ENCODE data around the gene TPR.
"Not testable (repeated sequence)": the region's sequence is repeated elsewhere in the genome, so short reads cannot be mapped to it uniquely, and the experiment has no call there.

Gene TPR

GRCh38 chr1:186375152-186375928, at the start of gene TPR, which contains the start of gene ODR4:
Gene TPR (minus strand): TSS chr1:186375253. CDS start chr1:186375028, 225 bp downstream.
Gene ODR4 (plus strand): TSS chr1:186375838. CDS start chr1:186379786, 3,948 bp downstream.
- peak; percentile 99 for DNase-seq (ENCODE audit: low spot score)

GRCh38 chr1:186424539-186424938, 49.5 kb upstream of the TPR start:
- no peak for DNase-seq (ENCODE audit: low spot score)

GRCh38 chr1:186421446-186421845, 46.4 kb upstream of the TPR start:
- DNase-seq (ENCODE audit: low spot score) = no peak

GRCh38 chr1:186420923-186421322, 45.9 kb upstream of the TPR start:
- no peak for DNase-seq (ENCODE audit: low spot score)

GRCh38 chr1:186420311-186420710, 45.3 kb upstream of the TPR start:
- no peak for DNase-seq (ENCODE audit: low spot score)

GRCh38 chr1:186418503-186418902, 43.5 kb upstream of the TPR start:
- DNase-seq (ENCODE audit: low spot score) = no peak

- DNase-seq (ENCODE audit: low spot score) = no peak
Observed at GRCh38 chr1:186413319-186413718, 38.3 kb upstream of the TPR start.

GRCh38 chr1:186409091-186409490, 34.0 kb upstream of the TPR start:
- DNase-seq (ENCODE audit: low spot score) = no peak

- peak; percentile 17 for DNase-seq (ENCODE audit: low spot score)
Observed at GRCh38 chr1:186404454-186405051, 29.5 kb upstream of the TPR start.

- no peak for DNase-seq (ENCODE audit: low spot score)
Observed at GRCh38 chr1:186403632-186404031, 28.6 kb upstream of the TPR start.

GRCh38 chr1:186401446-186401845, 26.4 kb upstream of the TPR start:
- DNase-seq (ENCODE audit: low spot score) = not testable (repeated sequence)

- not testable (repeated sequence) for DNase-seq (ENCODE audit: low spot score)
Observed at GRCh38 chr1:186392711-186393110, 17.7 kb upstream of the TPR start.

- DNase-seq (ENCODE audit: low spot score) = no peak
Observed at GRCh38 chr1:186391841-186392240, 16.8 kb upstream of the TPR start.

GRCh38 chr1:186390925-186391324, 15.9 kb upstream of the TPR start:
- no peak for DNase-seq (ENCODE audit: low spot score)

GRCh38 chr1:186386725-186387383, 11.8 kb upstream of the TPR start:
- no peak for DNase-seq (ENCODE audit: low spot score)

- DNase-seq (ENCODE audit: low spot score) = no peak
Observed at GRCh38 chr1:186375929-186376319, 871 bp upstream of the TPR start.

- peak; percentile 5 for DNase-seq (ENCODE audit: low spot score)
Observed at GRCh38 chr1:186374303-186375151, 526 bp downstream of the TPR start.

GRCh38 chr1:186347837-186348691, 27.0 kb downstream of the TPR start:
- not testable (repeated sequence) for DNase-seq (ENCODE audit: low spot score)

GRCh38 chr1:186340772-186341171, 34.3 kb downstream of the TPR start:
- DNase-seq (ENCODE audit: low spot score) = no peak

GRCh38 chr1:186337554-186337953, 37.5 kb downstream of the TPR start:
- DNase-seq (ENCODE audit: low spot score) = no peak

- no peak for DNase-seq (ENCODE audit: low spot score)
Observed at GRCh38 chr1:186330758-186331157, 44.3 kb downstream of the TPR start.
